HG02840 (cell line): ENCODE measurements around the gene ZNF280B.

Experiments used
- ATAC-seq: cut with Tn5 transposase; IDR thresholded peaks from one replicate; pipeline ENCODE4 v1.9.1; 2021; ENCODE audit warnings: mild to moderate bottlenecking, moderate library complexity, moderate number of reproducible peaks; ENCODE audit not compliant: unreplicated experiment, low FRiP score

ZNF280B gene

GRCh38 chr22:22508274-22509176, at the start of gene ZNF280B:
ZNF280B (minus strand) TSS chr22:22508742; CDS start chr22:22489398, 19,344 bp downstream.
- ATAC-seq, result peak; percentile 78

DNA sequence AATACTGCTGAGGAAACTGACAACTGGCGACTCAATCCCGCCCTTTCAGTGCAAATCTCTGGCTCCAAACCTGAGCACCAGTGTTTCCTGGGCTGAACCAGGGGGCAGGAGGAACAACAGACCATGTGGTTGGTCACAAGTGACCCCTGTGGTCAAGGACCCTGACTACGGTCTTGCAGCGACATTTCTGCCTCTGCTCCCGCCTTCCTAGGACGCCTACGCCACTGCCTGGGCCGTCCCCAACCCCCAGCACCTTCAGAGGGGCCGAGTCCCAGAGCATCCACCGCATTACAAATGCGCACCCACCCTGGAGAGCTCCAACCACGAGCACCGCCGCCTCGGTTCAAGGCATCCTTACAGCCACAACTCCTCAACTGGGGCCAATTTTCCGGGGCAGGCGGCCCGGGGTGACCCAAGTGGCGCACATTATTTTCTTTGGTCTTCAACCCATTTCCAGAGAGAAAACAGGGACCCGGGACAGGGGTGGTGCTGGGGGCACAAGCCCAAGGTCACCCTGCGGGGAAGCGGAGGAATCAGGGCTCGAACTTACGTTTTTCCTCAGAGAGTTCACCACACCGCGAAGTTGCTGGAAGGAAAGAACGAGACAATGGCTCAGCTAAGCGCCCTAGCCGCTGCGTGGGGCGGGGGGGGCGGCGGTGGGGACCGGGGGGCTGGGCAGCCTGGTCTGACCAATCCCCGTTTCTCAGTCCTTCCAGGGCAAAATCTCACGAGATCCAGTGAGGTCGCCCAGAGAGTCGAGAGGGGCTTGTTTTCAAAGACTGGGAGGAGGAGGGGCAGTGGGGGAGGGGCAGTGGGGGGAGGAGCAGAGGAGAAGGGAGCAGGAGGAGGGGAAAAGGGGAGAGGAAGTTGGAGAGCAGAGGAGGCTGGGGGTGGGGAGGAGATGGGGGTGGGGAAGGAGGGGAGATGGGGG, 48.7 kb upstream of the ZNF280B start:
- ATAC-seq, result no peak

GRCh38 chr22:22556578-22556977, 48.0 kb upstream of the ZNF280B start:
- ATAC-seq, result no peak

DNA sequence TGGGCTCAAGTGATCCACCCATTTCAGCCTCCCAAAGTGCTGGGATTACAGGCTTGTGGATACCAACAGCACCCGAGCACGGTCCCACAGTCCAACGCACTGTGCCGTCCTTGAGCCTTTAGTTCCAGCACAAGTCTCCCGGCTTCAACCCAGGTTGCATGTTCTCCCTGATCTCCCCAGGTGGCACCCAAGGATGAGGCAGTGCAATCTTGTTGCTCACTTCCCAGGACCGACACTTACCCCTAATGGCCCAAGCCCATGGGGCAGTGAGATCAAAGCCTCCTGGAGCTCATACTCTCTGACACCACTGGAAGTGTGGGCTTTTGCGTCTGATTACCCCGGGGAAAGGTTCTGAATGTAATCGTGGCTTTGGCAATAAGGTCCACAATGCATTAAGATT, 47.1 kb upstream of the ZNF280B start:
- ATAC-seq, result no peak

DNA sequence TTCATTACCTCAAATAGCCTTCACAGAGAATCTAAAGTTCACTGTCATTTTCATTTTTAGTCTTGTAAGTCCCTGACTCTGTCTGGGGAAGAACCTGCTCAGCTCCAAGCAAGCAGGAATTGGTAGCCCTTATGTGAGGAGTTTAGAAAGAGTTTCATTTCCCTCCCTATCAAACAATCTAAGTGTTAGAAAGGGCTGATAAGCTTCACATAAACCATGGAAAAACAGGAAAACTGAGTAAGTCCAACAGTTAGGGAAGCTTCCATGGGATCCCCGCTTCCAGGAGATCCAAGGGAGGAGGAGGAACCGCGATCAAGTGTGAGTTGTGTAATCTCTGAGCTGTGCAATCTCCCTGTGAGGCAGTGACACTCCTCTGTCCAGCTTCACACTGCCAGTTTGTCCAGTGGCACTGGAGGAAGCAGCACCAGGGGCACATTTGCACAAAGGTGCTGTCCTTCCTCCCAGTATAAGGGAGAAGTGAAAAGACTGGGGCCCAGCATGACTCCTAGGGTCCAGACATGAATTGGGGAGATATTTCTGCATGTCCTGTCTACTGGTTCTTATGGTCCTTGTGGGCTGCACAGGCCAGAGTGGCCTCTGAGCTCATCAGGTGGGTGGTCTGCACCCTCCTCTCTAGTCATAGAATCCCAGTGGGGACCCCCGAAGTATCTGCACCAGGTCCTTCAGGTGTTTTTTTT, 46.2 kb upstream of the ZNF280B start:
- ATAC-seq, result no peak

DNA sequence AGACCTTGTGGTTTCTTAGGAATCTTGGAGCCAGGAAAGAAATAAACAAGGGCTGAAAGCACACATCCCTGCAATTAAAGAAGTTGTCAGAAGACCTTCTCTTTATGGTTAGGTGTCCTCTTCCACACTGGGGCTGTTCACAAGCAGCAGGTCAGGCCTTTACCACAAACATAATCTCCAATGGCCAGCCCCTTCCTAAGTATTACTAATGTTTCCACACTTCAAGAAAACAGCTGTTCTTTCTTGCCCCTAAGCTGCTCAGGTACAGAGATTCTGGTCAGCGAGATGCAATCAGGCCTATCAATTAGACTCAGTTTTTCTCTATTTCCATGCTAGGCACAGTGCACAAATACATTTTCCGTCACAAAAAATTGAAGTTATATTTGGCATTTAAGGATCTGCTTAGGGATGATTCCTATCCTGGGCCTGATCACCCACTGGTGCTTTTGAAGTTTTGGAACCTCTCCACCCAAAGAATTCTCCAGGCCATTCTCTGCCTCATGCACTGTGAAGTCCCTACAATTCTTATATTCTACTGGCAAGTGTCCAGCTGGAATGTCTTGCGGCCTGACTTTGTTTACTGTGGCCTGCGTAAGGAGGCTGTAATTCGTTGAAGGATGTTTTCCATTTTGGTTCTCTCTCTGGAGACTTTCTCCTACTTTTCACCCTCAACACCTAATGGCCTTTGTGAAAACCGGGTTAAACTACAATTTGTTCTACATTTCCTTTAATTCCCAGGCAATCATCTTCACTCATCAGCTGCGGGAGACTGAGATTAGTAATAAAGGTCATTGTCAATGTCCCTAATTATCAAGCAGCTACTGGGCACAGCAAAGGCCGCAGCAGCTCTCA, 45.4 kb upstream of the ZNF280B start:
- ATAC-seq, result no peak

DNA sequence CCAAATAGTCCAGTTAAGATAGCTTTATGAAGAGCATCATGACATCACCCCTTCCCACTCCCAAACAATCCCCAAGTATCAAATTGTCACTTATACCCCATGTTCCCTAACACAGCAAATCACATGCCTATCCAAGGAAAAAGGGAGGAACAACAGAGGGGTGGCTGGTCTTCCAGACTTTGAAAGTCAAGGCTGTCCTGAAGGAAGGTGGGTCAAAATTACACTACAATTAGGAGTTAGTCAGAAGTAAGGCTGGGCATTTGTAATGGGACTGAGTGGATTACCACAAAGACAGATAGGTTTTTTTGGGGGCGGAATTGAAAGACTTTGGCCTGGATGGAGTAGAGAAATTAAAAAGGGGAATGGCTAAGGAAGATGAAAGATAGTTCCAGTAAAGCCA, 44.6 kb upstream of the ZNF280B start:
- ATAC-seq, result no peak

DNA sequence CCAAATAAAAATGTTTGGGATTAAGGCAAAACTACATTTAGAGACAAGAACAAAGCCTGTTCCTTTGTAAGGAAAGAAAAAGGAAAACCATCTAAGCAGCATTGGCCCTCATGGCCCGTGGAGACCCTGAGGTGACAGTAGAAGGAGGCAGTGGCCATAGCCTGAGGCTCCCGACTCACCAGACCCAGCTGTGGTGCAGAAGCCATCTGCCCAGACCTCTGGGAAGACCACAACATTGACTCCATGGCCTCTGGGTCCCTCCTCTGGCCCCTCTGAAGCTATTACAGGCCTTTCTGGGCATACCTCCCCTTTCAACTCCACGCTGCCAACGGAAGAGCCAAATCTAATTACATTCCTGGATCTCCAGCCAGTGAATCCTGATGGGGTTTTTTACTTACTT, 44.1 kb upstream of the ZNF280B start:
- ATAC-seq, result no peak

GRCh38 chr22:22550789-22551434, 42.4 kb upstream of the ZNF280B start:
- no peak for ATAC-seq

DNA sequence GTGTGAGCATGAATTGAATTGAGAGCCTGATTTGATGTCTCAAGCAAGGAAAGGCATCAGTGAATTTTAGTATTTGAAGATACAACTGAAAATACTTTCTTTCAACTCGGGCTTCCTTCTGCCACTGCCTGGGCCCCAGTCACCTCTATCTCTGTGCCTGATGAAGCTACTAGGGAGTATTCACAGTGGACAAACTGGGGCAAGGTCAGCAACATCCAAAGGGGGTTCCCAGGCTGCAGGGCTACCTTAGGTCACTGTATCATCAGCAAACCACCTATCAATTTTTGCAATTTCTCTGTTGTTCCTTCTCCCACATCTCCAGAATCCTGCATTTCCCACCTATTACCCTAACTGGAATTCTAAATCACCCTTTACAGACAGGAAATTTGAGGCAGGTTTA, 40.4 kb upstream of the ZNF280B start:
- ATAC-seq, result no peak

- ATAC-seq, result no peak
Measured at GRCh38 chr22:22548317-22548716, 39.8 kb upstream of the ZNF280B start.

- no peak for ATAC-seq
Measured at GRCh38 chr22:22547692-22548300, 39.3 kb upstream of the ZNF280B start.

DNA sequence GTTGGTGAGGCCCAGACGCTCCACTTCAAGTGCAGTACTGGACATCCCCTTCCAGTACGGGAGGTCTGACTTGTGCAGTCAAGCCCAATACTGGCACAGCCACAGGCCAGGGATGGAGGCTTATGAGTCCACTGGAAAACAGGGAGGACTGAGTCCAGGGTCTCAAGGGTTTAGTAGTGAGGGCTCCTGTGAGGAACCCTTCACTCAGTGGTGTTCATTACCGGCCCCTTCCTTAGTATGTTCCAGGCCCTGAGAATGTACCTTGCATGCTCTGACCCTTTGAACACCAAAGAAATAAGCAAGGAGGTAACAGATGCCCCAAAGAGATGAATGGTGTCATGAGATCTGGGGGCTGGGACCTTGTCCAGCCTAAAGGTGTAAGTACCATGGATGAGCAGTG, 38.7 kb upstream of the ZNF280B start:
- no peak for ATAC-seq

DNA sequence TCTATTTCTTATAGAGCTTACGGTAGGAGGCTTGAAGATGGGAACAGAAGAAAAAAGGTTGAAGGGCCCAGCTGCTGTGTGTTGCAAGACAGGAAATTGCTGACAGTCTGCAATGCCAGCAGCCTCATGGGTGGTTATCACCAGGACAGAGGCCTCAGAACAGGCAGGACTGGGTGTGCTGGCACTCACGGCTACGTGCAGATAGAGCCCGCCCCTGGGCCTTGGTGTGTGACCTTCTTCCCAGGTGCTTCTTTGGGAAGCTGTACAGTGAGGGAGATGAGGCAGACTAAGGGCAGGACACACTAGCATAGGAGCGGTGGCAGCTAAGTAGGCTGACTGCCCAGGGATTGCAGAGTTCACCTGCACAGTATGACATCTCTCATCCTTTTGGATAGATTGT, 37.9 kb upstream of the ZNF280B start:
- no peak for ATAC-seq

DNA sequence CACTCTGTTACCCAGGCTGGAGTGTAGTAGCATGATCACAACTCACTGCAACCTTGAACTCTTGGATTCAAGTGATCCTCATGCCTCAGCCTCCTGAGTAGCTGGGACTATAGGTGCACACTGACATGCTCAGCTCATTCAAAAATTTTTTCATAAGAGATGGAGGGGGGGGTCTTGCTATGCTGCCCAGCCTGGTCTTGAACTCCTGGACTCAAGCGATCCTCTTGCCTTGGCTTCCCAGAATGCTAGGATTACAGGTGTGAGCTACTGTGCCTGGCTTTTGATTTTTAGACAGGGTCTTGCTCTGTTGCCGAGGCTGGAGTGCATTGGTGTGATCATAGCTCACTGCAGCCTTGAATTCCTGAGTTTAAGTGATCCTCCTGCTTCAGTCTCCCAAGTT, 36.5 kb upstream of the ZNF280B start:
- no peak for ATAC-seq

GRCh38 chr22:22538226-22538989, 29.9 kb upstream of the ZNF280B start:
- ATAC-seq, result no peak

DNA sequence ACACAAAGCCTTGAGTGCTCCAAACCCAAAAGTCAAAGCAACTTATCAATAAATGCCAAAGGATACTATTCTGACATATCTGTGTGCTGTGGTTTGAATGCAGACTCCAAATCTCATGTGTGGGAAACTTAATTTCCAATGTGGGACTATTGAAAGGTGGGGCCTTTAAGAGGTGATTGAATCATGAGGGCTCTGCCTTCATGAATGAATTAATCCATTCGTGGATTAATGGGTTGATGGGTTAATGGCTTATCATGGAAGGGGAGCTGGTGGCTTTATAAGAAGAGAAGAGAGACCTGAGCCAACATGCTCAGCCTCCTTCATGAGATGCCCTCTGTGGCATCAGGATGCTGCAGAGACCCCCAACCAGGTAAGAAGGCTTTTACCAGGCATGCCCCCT, 28.4 kb upstream of the ZNF280B start:
- no peak for ATAC-seq

DNA sequence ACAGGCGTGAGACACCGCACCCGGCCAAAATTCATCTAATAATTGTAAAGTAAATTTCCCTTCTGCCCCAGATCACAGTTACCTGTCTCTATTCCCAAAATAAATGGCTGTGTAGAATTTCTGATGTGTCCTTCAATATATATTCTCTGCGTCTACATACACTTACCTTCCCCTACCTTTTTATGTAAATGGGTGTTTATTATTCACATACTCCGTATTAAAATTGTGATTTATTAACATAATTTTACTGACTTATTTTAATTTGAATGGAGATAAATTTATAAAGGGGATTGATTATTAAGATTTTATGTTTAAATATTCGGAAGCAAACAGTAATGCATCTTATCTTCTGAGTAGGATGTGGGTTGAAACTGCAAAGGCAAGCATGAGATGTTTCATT, 28.0 kb upstream of the ZNF280B start:
- ATAC-seq, result no peak
